Gastrocnemius medialis (tissue), 4 donors: ENCODE data around the gene ZNF587. TPM values are rescaled to one million over a fixed set of nuclear protein-coding genes. Genes with fewer than 3 reads are reported as not detected.
"Not testable (repeated sequence)": the region's sequence is repeated elsewhere in the genome, so short reads cannot be mapped to it uniquely, and the experiment has no call there.

Experiments used
- ATAC-seq, 2 donors: fragments of 150-250 bp; one replicate each; pipeline ENCODE4 v1.9.1; 2016
- DNase-seq, 2 donors: peaks; one replicate each; pipeline ENCODE4 v3.0.0-alpha.2; 2019
- H3K27ac ChIP-seq, 4 donors: fragments of 200-600 bp; sonication (generic); 1 replicate in 1 of 4; 2 replicates in 3 of 4; pipeline ENCODE4 v1.5.1; 2016 to 2018; ENCODE audit warnings: mild to moderate bottlenecking in 2 of 4, moderate library complexity in 1 of 4
- H3K27me3 ChIP-seq, 3 donors: fragments of 200-600 bp; sonication (generic) in 2 of 3; 1 replicate in 1 of 3; 2 replicates in 2 of 3; pipeline versions ENCODE4 v1.5.1 to v1.6.0; 2016 to 2019; ENCODE audit warnings: mild to moderate bottlenecking in 1 of 3, moderate library complexity in 1 of 3
- H3K36me3 ChIP-seq, 2 donors: fragments of 200-600 bp; sonication (generic) in 1 of 2; one replicate each; pipeline ENCODE4 v1.5.1; 2017 to 2018
- H3K4me1 ChIP-seq, 2 donors: fragments of 200-600 bp; sonication (generic) in 1 of 2; one replicate each; pipeline ENCODE4 v1.5.1; 2016 to 2017; ENCODE audit warnings: mild to moderate bottlenecking in 2 of 2
- H3K4me3 ChIP-seq, 4 donors: fragments of 200-600 bp; sonication (generic) in 3 of 4; 1 replicate in 1 of 4; 2 replicates in 3 of 4; pipeline ENCODE4 v1.5.1; 2016 to 2019; ENCODE audit warnings: mild to moderate bottlenecking in 2 of 4
- H3K9me3 ChIP-seq, 3 donors: fragments of 200-600 bp; sonication (generic) in 2 of 3; 1 replicate in 1 of 3; 2 replicates in 2 of 3; pipeline ENCODE4 v1.5.1; 2016 to 2019
- CTCF ChIP-seq, 5 experiments: fragments of 450-650 bp in 3 of 5; fragments of 200-600 bp in 2 of 5; sonication (generic) in 2 of 5; IDR thresholded peaks in 4 of 5; conservative IDR thresholded peaks in 1 of 5; 1 replicate in 4 of 5; 2 replicates in 1 of 5; pipeline ENCODE4 v1.5.1; 2016 to 2019; ENCODE audit warnings: antibody characterized with exemption in 5 of 5, mild to moderate bottlenecking in 3 of 5, moderate library complexity in 3 of 5
- POLR2A ChIP-seq, 2 donors: fragments of 450-650 bp; IDR thresholded peaks; one replicate each; pipeline ENCODE4 v1.6.1; 2017; ENCODE audit warnings: antibody characterized with exemption in 2 of 2, mild to moderate bottlenecking in 2 of 2, moderate library complexity in 2 of 2
- in situ Hi-C, 4 donors: fragments of 200-750 bp; cut with MboI; loops; one replicate each; pipeline versions ENCODE4 v1.15.0 to v1.8.0; 2017; ENCODE audit warnings: low sequenced_read_pairs in 4 of 4
- intact Hi-C: fragments of 100-400 bp; cut with DNase I; formaldehyde crosslinking; loops from one replicate; pipeline ENCODE4 v1.15.1; 2023; ENCODE audit warnings: low total_unique reads
- total RNA-seq, 4 donors: library from RNA; depleted of rRNA; stranded (reverse); fragments of >200 nt; gene quantifications; one replicate each; pipeline versions ENCODE4 v1.1.0 to v1.2.3, GENCODE V29; 2016

The ZNF587 gene
- total RNA-seq, 4 donors from 2014 or later: 4.5 to 9.0 (median 5.5) TPM

GRCh38 chr19:57886046-57886445, 36.4 kb downstream of the ZNF587 start:
- TF ChIP-seq POLR2A (IDR thresholded peaks at IDR 0.05) (no peak), CTCF (IDR thresholded peaks at IDR 0.05 in 4 of 5, conservative IDR thresholded peaks at IDR 0.05 in 1 of 5) (no peak)
- DNase-seq (no peak), ATAC-seq (no peak)
- H3K4me1 ChIP-seq: peaks cover 13 to 19% of the 10 kb centered on the region in 2 donors
- no peak overlapping the region for H3K27ac ChIP-seq
- H3K9me3 ChIP-seq: no peaks in the 10 kb centered on the region
- no peaks in the 10 kb centered on the region for H3K27me3 ChIP-seq
- intact Hi-C loops: no loop called here
- in situ Hi-C loops: no loop called here
- no peak overlapping the region for H3K4me3 ChIP-seq
- peaks cover 0 to 19% of the 10 kb centered on the region in 2 donors for H3K36me3 ChIP-seq

DNA sequence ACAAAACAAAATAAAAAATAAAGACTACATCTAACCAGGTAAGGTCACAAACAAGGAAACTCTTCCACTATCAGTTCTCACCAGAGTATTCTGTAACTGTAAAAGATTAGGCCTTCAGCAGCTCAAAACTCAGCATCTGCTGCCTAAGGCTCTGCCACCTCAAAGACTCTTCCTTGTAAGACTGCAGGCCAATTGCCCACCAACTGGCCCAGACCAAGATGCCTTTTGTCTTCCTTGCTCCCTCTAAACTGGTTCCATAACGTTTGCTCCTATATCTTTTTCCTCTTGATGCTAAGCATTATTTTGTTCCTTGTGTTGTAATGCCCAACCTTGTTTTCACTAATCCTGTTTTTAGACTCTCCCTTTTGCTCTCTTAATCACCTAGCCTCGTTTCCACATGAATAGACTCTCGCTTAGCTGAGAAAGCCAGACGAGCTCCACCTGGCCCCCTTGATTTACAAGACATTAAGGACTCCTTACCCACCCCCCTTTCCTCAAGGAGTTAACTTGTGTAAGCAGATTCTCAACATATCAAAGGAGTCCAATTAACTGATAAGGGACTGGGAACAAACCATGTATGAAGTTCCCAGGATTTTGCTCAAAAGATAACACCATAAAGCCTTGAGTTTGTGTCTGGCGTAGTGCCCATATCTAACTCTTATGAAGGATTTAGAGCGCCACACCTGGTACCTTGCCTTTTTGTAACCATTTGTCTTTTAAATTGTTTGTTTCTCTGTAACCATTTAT, 37.7 kb downstream of the ZNF587 start:
- peak overlapping the region; percentile 85 to 91 (median 87) for H3K4me3 ChIP-seq

GRCh38 chr19:57888107-57888559, 38.5 kb downstream of the ZNF587 start:
- in situ Hi-C loops: no loop called here
- intact Hi-C loops: no loop called here
- DNase-seq: no peak
- Histone ChIP-seq H3K36me3 (peaks cover 0 to 14% of the 10 kb centered on the region in 2 donors), H3K4me3 (peak overlapping the region; percentile 85 to 91 (median 87)), H3K27me3 (no peaks in the 10 kb centered on the region), H3K27ac (peak overlapping the region; percentile 83 to 94 (median 88)), H3K4me1 (peaks cover 13 to 19% of the 10 kb centered on the region in 2 donors), H3K9me3 (no peaks in the 10 kb centered on the region)
- TF ChIP-seq CTCF (IDR thresholded peaks at IDR 0.05 in 4 of 5, conservative IDR thresholded peaks at IDR 0.05 in 1 of 5) (no peak), POLR2A (IDR thresholded peaks at IDR 0.05) (no peak)
- no peak for ATAC-seq

More for the DNA sequence above, 37.7 kb downstream of the ZNF587 start:
- H3K27me3 ChIP-seq: no peaks in the 10 kb centered on the region
- H3K36me3 ChIP-seq: peaks cover 0 to 19% of the 10 kb centered on the region in 2 donors
- no peak for DNase-seq
- peak overlapping the region; percentile 83 to 94 (median 88) for H3K27ac ChIP-seq
- H3K9me3 ChIP-seq: no peaks in the 10 kb centered on the region
- in situ Hi-C loops: no loop called here
- TF ChIP-seq CTCF (IDR thresholded peaks at IDR 0.05 in 4 of 5, conservative IDR thresholded peaks at IDR 0.05 in 1 of 5) (no peak), POLR2A (IDR thresholded peaks at IDR 0.05) (no peak)
- peaks cover 13 to 19% of the 10 kb centered on the region in 2 donors for H3K4me1 ChIP-seq
- intact Hi-C loops: no loop called here
- ATAC-seq: no peak

GRCh38 chr19:57888560-57889231, 39.0 kb downstream of the ZNF587 start, which contains the start of gene ZNF814:
TSS of gene ZNF814 (minus strand) at chr19:57889037. CDS start at chr19:57888802, 235 bp downstream.
- H3K36me3 ChIP-seq: peaks cover 0 to 14% of the 10 kb centered on the region in 2 donors
- no peaks in the 10 kb centered on the region for H3K9me3 ChIP-seq
- peak in 1 of 2 donors; percentile 17 for TF ChIP-seq POLR2A (IDR thresholded peaks at IDR 0.05)
- TF ChIP-seq CTCF (IDR thresholded peaks at IDR 0.05 in 4 of 5, conservative IDR thresholded peaks at IDR 0.05 in 1 of 5): peak in 4 of 5 experiments; percentile 33 to 62 (median 46)
- ATAC-seq (peak; percentile 99), DNase-seq (peak; percentile 67 to 90)
- in situ Hi-C loops (no loop called here), intact Hi-C loops (no loop called here)
- H3K4me3 ChIP-seq: peak within 1 kb of the TSS; percentile 85 to 91 (median 87)
- H3K27me3 ChIP-seq: no peaks in the 10 kb centered on the region
- H3K27ac ChIP-seq: peak within 1 kb of the TSS; percentile 83 to 94 (median 88)
- peaks cover 13 to 18% of the 10 kb centered on the region in 2 donors for H3K4me1 ChIP-seq

- in situ Hi-C loops, H3K27ac ChIP-seq: not testable (repeated sequence)
Observed at GRCh38 chr19:57890706-57891105, 41.0 kb downstream of the ZNF587 start.

More at GRCh38 chr19:57890706-57891105, 41.0 kb downstream of the ZNF587 start:
- H3K4me3 ChIP-seq, ATAC-seq, intact Hi-C loops, DNase-seq, H3K36me3 ChIP-seq, H3K27me3 ChIP-seq, H3K9me3 ChIP-seq: not testable (repeated sequence)
- peaks cover 11 to 13% of the 10 kb centered on the region in 2 donors for H3K4me1 ChIP-seq
